Neural progenitor cell (in vitro differentiated cells): ENCODE results near the gene NELL2.

Source experiments
- CTCF ChIP-seq: fragments of 200-600 bp; sonication (generic); IDR thresholded peaks from 2 replicates; pipeline ENCODE4 v1.5.1; 2017; ENCODE audit warnings: antibody characterized with exemption, mild to moderate bottlenecking
- EZH2 ChIP-seq: fragments of 200-600 bp; sonication (generic); IDR thresholded peaks from 2 replicates; pipeline ENCODE4 v1.6.1; 2017; ENCODE audit warnings: antibody characterized with exemption, mild to moderate bottlenecking, moderate library complexity
- EZH2phosphoT487 ChIP-seq: fragments of 200-600 bp; sonication (generic); IDR thresholded peaks from 2 replicates; pipeline ENCODE4 v1.6.1; 2017; ENCODE audit warnings: antibody characterized with exemption

- TF ChIP-seq EZH2 (no peak), CTCF (no peak), EZH2phosphoT487 (no peak)
Observed at GRCh38 chr12:44689587-44689986, 186.5 kb downstream of the NELL2 start.
